Measurements from ENCODE around the gene ZBTB8A. TPM values are rescaled to one million over a fixed set of nuclear protein-coding genes. Genes with fewer than 3 reads are reported as not detected.

Gene ZBTB8A
- total RNA-seq, result 1 to 10 TPM; 2.5 to 5.2 (median 3.9) TPM

- peak in 1 of 2 donors; percentile 31 for DNase-seq
- TF ChIP-seq CTCF (IDR thresholded peaks at IDR 0.05 in 4 of 5, conservative IDR thresholded peaks at IDR 0.05 in 1 of 5), result no peak
- TF ChIP-seq POLR2A (IDR thresholded peaks at IDR 0.05), result no peak
- Histone ChIP-seq H3K36me3 (no peaks in the 10 kb centered on the region), H3K27ac (peak within 1 kb of the TSS; percentile 51 to 80 (median 75)), H3K27me3 (no peaks in the 10 kb centered on the region), H3K4me3 (peak within 1 kb of the TSS; percentile 59 to 79 (median 67)), H3K4me1 (no peaks in the 10 kb centered on the region), H3K9me3 (no peaks in the 10 kb centered on the region)
- peak; percentile 62 to 75 for ATAC-seq
- intact Hi-C loops (cut with DNase I; ENCODE audit: low total_unique reads) (loop anchor here (5.0 kb wide), 1 partner anchor 92 kb away; no protein-coding TSS in a partner anchor), in situ Hi-C loops (cut with MboI; ENCODE audit: low sequenced_read_pairs in 4 of 4) (no loop called here)
These were observed at the start of gene ZBTB8A for GRCh38 chr1:32538887-32539583. Gene ZBTB8A, plus strand, starts transcription at chr1:32539427. Its CDS starts 53,505 bp downstream, at chr1:32592932.

- no peak for ATAC-seq
- no peaks in the 10 kb centered on the region for H3K9me3 ChIP-seq
- H3K27me3 ChIP-seq, result no peaks in the 10 kb centered on the region
- intact Hi-C loops (cut with DNase I; ENCODE audit: low total_unique reads), result no loop called here
- in situ Hi-C loops (cut with MboI; ENCODE audit: low sequenced_read_pairs in 4 of 4), result no loop called here
- no peak overlapping the region for H3K4me3 ChIP-seq
- DNase-seq, result no peak
- no peaks in the 10 kb centered on the region for H3K36me3 ChIP-seq
- H3K27ac ChIP-seq, result no peak overlapping the region
- H3K4me1 ChIP-seq, result no peaks in the 10 kb centered on the region
- TF ChIP-seq CTCF (IDR thresholded peaks at IDR 0.05 in 4 of 5, conservative IDR thresholded peaks at IDR 0.05 in 1 of 5) (no peak), POLR2A (IDR thresholded peaks at IDR 0.05) (no peak)
These were observed 49.3 kb upstream of the ZBTB8A start for GRCh38 chr1:32489774-32490454.

GRCh38 chr1:32491386-32491785 lies 47.8 kb upstream of the ZBTB8A start:
- TF ChIP-seq CTCF (IDR thresholded peaks at IDR 0.05 in 4 of 5, conservative IDR thresholded peaks at IDR 0.05 in 1 of 5), result no peak
- TF ChIP-seq POLR2A (IDR thresholded peaks at IDR 0.05), result no peak
- Histone ChIP-seq H3K4me1 (peaks cover 0 to 8% of the 10 kb centered on the region in 2 donors), H3K27me3 (no peaks in the 10 kb centered on the region), H3K36me3 (no peaks in the 10 kb centered on the region), H3K9me3 (no peaks in the 10 kb centered on the region), H3K27ac (no peak overlapping the region), H3K4me3 (no peak overlapping the region)
- no peak for ATAC-seq
- in situ Hi-C loops (cut with MboI; ENCODE audit: low sequenced_read_pairs in 4 of 4), result no loop called here
- intact Hi-C loops (cut with DNase I; ENCODE audit: low total_unique reads), result no loop called here
- DNase-seq, result no peak

GRCh38 chr1:32494196-32494595 lies 45.0 kb upstream of the ZBTB8A start:
- in situ Hi-C loops (cut with MboI; ENCODE audit: low sequenced_read_pairs in 4 of 4) (no loop called here), intact Hi-C loops (cut with DNase I; ENCODE audit: low total_unique reads) (no loop called here)
- no peaks in the 10 kb centered on the region for H3K36me3 ChIP-seq
- H3K4me3 ChIP-seq, result no peak overlapping the region
- TF ChIP-seq POLR2A (IDR thresholded peaks at IDR 0.05), result no peak
- TF ChIP-seq CTCF (IDR thresholded peaks at IDR 0.05 in 4 of 5, conservative IDR thresholded peaks at IDR 0.05 in 1 of 5), result no peak
- ATAC-seq (no peak), DNase-seq (no peak)
- peaks cover 0 to 8% of the 10 kb centered on the region in 2 donors for H3K4me1 ChIP-seq
- H3K27ac ChIP-seq, result no peak overlapping the region
- no peaks in the 10 kb centered on the region for H3K27me3 ChIP-seq
- H3K9me3 ChIP-seq, result no peaks in the 10 kb centered on the region
